Measurements from ENCODE around the gene AOC3. TPM values are rescaled to one million over a fixed set of nuclear protein-coding genes. Genes with fewer than 3 reads are reported as not detected.
"Not testable (repeated sequence)": the region's sequence is repeated elsewhere in the genome, so short reads cannot be mapped to it uniquely, and the experiment has no call there.

The AOC3 gene
- total and polyA plus RNA-seq, 10 donors = 7.1 to 32.5 (median 15.8) TPM

GRCh38 chr17:42868338-42868737, 17.3 kb downstream of the AOC3 start:
- H3K4me1 ChIP-seq = no peaks in the 10 kb centered on the region
- H3K27ac ChIP-seq = no peak overlapping the region
- 93 to 97% (median 97%) methylated on average over 12 of the region's 12 CpGs for WGBS, 5 donors
- intact Hi-C loops (cut with DNase I; ENCODE audit: low total_unique reads) = no loop called here
- DNase-seq = no peak
- H3K4me3 ChIP-seq = no peak overlapping the region
- no peaks in the 10 kb centered on the region for H3K27me3 ChIP-seq (replicated peaks in 1 of 7)
- no peaks in the 10 kb centered on the region for H3K36me3 ChIP-seq
- H3K9me3 ChIP-seq = peaks cover 0 to 14% (median 11%) of the 10 kb centered on the region in 8 donors
- no peak for TF ChIP-seq CTCF (IDR thresholded peaks at IDR 0.05 in 8 of 11, conservative IDR thresholded peaks at IDR 0.05 in 3 of 11)
- no peak for TF ChIP-seq POLR2AphosphoS5 (IDR thresholded peaks at IDR 0.05)
- no peak for TF ChIP-seq POLR2A (IDR thresholded peaks at IDR 0.05)

- TF ChIP-seq POLR2AphosphoS5 (IDR thresholded peaks at IDR 0.05) = no peak
- no peak for TF ChIP-seq POLR2A (IDR thresholded peaks at IDR 0.05)
- TF ChIP-seq CTCF (IDR thresholded peaks at IDR 0.05 in 8 of 11, conservative IDR thresholded peaks at IDR 0.05 in 3 of 11) = no peak
These were observed 20.6 kb downstream of the AOC3 start for GRCh38 chr17:42871647-42872046.

GRCh38 chr17:42872251-42872965, 21.4 kb downstream of the AOC3 start:
- WGBS, 5 donors = 86 to 97% (median 93%) methylated on average over 9 to 13 of the region's 13 CpGs
- TF ChIP-seq POLR2AphosphoS5 (IDR thresholded peaks at IDR 0.05) (no peak), CTCF (IDR thresholded peaks at IDR 0.05 in 8 of 11, conservative IDR thresholded peaks at IDR 0.05 in 3 of 11) (no peak), POLR2A (IDR thresholded peaks at IDR 0.05) (no peak)
- peaks cover 0 to 3% (median 0%) of the 10 kb centered on the region in 7 donors for H3K27me3 ChIP-seq (replicated peaks in 1 of 7)
- intact Hi-C loops (cut with DNase I; ENCODE audit: low total_unique reads) = no loop called here
- no peak overlapping the region for H3K4me3 ChIP-seq
- H3K9me3 ChIP-seq = peaks cover 0 to 14% (median 11%) of the 10 kb centered on the region in 8 donors
- H3K27ac ChIP-seq = no peak overlapping the region
- peaks cover 0 to 11% (median 0%) of the 10 kb centered on the region in 6 donors for H3K36me3 ChIP-seq
- no peak for DNase-seq
- no peaks in the 10 kb centered on the region for H3K4me1 ChIP-seq

More at GRCh38 chr17:42871647-42872046, 20.6 kb downstream of the AOC3 start:
- H3K36me3 ChIP-seq = peaks cover 0 to 5% (median 0%) of the 10 kb centered on the region in 6 donors
- intact Hi-C loops (cut with DNase I; ENCODE audit: low total_unique reads) = no loop called here
- WGBS, 5 donors = 92 to 96% (median 92%) methylated on average over 4 of the region's 4 CpGs
- no peak for DNase-seq
- peaks cover 0 to 14% (median 11%) of the 10 kb centered on the region in 8 donors for H3K9me3 ChIP-seq
- no peaks in the 10 kb centered on the region for H3K27me3 ChIP-seq (replicated peaks in 1 of 7)
- H3K4me1 ChIP-seq = no peaks in the 10 kb centered on the region
- no peak overlapping the region for H3K27ac ChIP-seq
- no peak overlapping the region for H3K4me3 ChIP-seq

GRCh38 chr17:42873315-42873714, 22.3 kb downstream of the AOC3 start:
- H3K27ac ChIP-seq = no peak overlapping the region
- 84 to 94% (median 88%) methylated on average over 6 of the region's 6 CpGs for WGBS, 5 donors

GRCh38 chr17:42873932-42874695, 23.1 kb downstream of the AOC3 start:
- DNase-seq; intact Hi-C loops (cut with DNase I; ENCODE audit: low total_unique reads): not testable (repeated sequence)

More at GRCh38 chr17:42873315-42873714, 22.3 kb downstream of the AOC3 start:
- Histone ChIP-seq H3K4me1 (no peaks in the 10 kb centered on the region), H3K36me3 (peaks cover 0 to 14% (median 0%) of the 10 kb centered on the region in 6 donors), H3K27me3 (replicated peaks in 1 of 7) (peaks cover 0 to 12% (median 0%) of the 10 kb centered on the region in 7 donors), H3K9me3 (peaks cover 0 to 14% (median 11%) of the 10 kb centered on the region in 8 donors), H3K4me3 (no peak overlapping the region)
- no peak for TF ChIP-seq POLR2A (IDR thresholded peaks at IDR 0.05)
- TF ChIP-seq CTCF (IDR thresholded peaks at IDR 0.05 in 8 of 11, conservative IDR thresholded peaks at IDR 0.05 in 3 of 11) = no peak
- TF ChIP-seq POLR2AphosphoS5 (IDR thresholded peaks at IDR 0.05) = no peak
- intact Hi-C loops (cut with DNase I; ENCODE audit: low total_unique reads) = no loop called here
- DNase-seq = no peak

More at GRCh38 chr17:42873932-42874695, 23.1 kb downstream of the AOC3 start:
- peaks cover 0 to 14% (median 0%) of the 10 kb centered on the region in 6 donors for H3K36me3 ChIP-seq
- H3K9me3 ChIP-seq = peaks cover 0 to 14% (median 11%) of the 10 kb centered on the region in 8 donors
- H3K4me1 ChIP-seq, H3K27ac ChIP-seq, H3K4me3 ChIP-seq: not testable (repeated sequence)
- H3K27me3 ChIP-seq (replicated peaks in 1 of 7) = peaks cover 0 to 20% (median 0%) of the 10 kb centered on the region in 7 donors
- 83 to 89% (median 85%) methylated on average over 7 to 10 of the region's 12 CpGs for WGBS, 5 donors
